ENCODE data around the gene WRAP53.

- TF ChIP-seq CTCF (IDR thresholded peaks at IDR 0.05) (no peak), POLR2A (IDR thresholded peaks at IDR 0.05) (no peak)
These were observed 585 bp downstream of the WRAP53 start for GRCh38 chr17:7688808-7689316.
